ENCODE measurements around the gene CRHR1. TPM values are rescaled to one million over a fixed set of nuclear protein-coding genes. Genes with fewer than 3 reads are reported as not detected.

The CRHR1 gene
- total RNA-seq, 1 experiment from 2014 or later, result not detected

DNA sequence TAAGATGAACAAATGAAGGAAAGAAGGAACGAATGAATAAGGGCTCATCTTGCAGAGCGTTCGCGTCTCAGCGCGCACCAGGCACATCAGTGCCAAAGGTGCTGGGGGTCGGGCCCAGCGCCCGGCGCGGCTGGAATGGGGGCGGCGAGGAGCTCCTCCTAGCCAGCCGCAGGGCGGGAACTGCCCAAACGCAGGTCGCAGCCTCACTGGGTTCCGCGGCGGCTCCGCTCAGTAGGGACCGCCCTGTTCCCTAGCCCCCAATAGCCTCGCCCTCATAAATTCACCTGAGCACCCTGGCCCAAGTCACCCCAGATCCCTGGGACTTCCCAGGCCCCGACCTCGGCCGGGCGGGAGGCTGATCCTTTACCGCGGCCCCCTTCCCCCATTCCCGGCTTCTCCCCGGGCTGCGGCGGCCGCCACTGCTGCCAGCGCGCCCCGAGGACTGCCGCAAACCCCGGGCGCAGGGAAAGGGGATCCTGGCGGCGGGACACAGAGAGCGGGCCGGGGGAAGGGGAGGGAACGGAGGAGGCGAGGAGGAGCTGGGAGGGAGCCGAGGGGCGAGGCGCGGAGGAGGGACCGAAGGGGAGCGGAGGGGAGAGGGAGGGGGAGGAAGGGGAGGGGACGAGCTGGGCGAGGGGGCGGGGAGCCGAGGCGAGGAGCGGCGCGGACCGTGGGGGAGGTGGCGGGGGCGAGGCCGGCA is 377 bp upstream of the CRHR1 start:
- H3K36me3 ChIP-seq (ENCODE audit: low read depth), result no peaks in the 10 kb centered on the region
- H3K9me3 ChIP-seq (ENCODE audit: insufficient read depth, low read depth), result no peaks in the 10 kb centered on the region
- H3F3A ChIP-seq (ENCODE audit: insufficient read depth, low read depth), result no peaks in the 10 kb centered on the region
- no peaks in the 10 kb centered on the region for H3K79me2 ChIP-seq (ENCODE audit: low read depth)
- no peaks in the 10 kb centered on the region for H3K4me1 ChIP-seq (replicated peaks; ENCODE audit: insufficient read depth)
- BruUV-seq (replicated peaks), result no TSS peak
- no peak overlapping the region for H3K4me2 ChIP-seq
- H4K20me1 ChIP-seq (ENCODE audit: insufficient read depth), result no peaks in the 10 kb centered on the region
- DNase-seq, result no peak
- TF ChIP-seq, protein P1, sequence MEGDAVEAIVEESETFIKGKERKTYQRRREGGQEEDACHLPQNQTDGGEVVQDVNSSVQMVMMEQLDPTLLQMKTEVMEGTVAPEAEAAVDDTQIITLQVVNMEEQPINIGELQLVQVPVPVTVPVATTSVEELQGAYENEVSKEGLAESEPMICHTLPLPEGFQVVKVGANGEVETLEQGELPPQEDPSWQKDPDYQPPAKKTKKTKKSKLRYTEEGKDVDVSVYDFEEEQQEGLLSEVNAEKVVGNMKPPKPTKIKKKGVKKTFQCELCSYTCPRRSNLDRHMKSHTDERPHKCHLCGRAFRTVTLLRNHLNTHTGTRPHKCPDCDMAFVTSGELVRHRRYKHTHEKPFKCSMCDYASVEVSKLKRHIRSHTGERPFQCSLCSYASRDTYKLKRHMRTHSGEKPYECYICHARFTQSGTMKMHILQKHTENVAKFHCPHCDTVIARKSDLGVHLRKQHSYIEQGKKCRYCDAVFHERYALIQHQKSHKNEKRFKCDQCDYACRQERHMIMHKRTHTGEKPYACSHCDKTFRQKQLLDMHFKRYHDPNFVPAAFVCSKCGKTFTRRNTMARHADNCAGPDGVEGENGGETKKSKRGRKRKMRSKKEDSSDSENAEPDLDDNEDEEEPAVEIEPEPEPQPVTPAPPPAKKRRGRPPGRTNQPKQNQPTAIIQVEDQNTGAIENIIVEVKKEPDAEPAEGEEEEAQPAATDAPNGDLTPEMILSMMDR (conservative IDR thresholded peaks at IDR 0.05), result no peak
- no peak for TF ChIP-seq EZH2 (IDR thresholded peaks at IDR 0.05; ENCODE audit: low read depth)
- no peaks in the 10 kb centered on the region for H3K9me2 ChIP-seq (ENCODE audit: insufficient read depth)
- no peak overlapping the region for H2AFZ ChIP-seq
- CTCF ChIA-PET, result interaction anchor here (0.7 kb wide), 2 partner anchors 33 to 47 kb away, joined by 3 to 4 read pairs; no protein-coding TSS in a partner anchor
- no peak overlapping the region for H3K4me3 ChIP-seq
- intact Hi-C loops (cut with micrococcal nuclease; ENCODE audit: unreplicated experiment), result no loop called here
- POLR2A ChIA-PET (ENCODE audit: unreplicated experiment), result no interaction called here
- no peak overlapping the region for H3K27ac ChIP-seq
- H3K27me3 ChIP-seq (ENCODE audit: insufficient read depth, low read depth), result peaks cover 82% of the 10 kb centered on the region

GRCh38 chr17:45784741-45785479 is 790 bp downstream of the CRHR1 start:
- no peak overlapping the region for H2AFZ ChIP-seq
- H4K20me1 ChIP-seq (ENCODE audit: insufficient read depth), result no peaks in the 10 kb centered on the region
- no peak overlapping the region for H3K4me3 ChIP-seq
- H3F3A ChIP-seq (ENCODE audit: insufficient read depth, low read depth), result no peaks in the 10 kb centered on the region
- H3K4me1 ChIP-seq (replicated peaks; ENCODE audit: insufficient read depth), result no peaks in the 10 kb centered on the region
- no TSS peak for BruUV-seq (replicated peaks)
- intact Hi-C loops (cut with micrococcal nuclease; ENCODE audit: unreplicated experiment), result no loop called here
- ChIA-PET POLR2A (ENCODE audit: unreplicated experiment) (no interaction called here), CTCF (no interaction called here)
- no peaks in the 10 kb centered on the region for H3K9me3 ChIP-seq (ENCODE audit: insufficient read depth, low read depth)
- peaks cover 83% of the 10 kb centered on the region for H3K27me3 ChIP-seq (ENCODE audit: insufficient read depth, low read depth)
- H3K9me2 ChIP-seq (ENCODE audit: insufficient read depth), result no peaks in the 10 kb centered on the region
- TF ChIP-seq, protein P1 (conservative IDR thresholded peaks at IDR 0.05), result no peak
- no peak for TF ChIP-seq EZH2 (IDR thresholded peaks at IDR 0.05; ENCODE audit: low read depth)
- no peak overlapping the region for H3K27ac ChIP-seq
- no peak for DNase-seq
- H3K79me2 ChIP-seq (ENCODE audit: low read depth), result no peaks in the 10 kb centered on the region
- H3K4me2 ChIP-seq, result no peak overlapping the region
- no peaks in the 10 kb centered on the region for H3K36me3 ChIP-seq (ENCODE audit: low read depth)

DNA sequence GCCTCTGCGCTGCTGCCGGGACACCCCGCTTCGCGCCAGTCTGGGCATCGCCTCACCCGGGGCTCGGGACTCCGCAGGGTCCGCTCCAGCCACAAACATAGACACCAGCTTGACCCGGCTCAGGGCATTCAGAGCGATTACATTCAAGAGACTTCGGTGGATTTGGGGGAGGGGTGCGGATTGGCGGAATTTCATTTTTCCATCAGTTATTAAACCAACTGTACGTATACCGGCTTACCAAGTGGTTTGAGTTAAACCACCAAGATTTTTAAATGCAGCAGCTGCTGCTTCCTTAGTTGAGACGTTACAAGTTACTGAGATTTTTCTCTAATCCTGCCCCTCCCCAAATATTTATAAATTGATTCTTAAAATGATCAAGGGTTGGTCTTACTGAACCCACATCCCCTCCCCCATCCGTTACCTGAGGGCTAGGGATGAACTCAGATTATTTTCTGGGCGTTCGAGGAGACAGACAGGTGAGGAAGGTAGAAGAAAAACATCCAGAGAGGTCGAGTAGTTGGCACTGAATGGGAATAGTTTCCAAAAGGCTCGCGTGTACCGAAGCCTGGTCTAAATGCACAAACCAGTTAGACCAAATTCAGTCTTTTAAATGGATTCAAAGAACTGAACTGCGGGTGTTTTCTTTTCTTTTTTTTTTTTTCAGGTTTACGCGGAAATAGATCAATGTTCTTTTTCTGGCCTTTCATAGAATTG is 1.5 kb downstream of the CRHR1 start:
- Histone ChIP-seq H3K4me1 (replicated peaks; ENCODE audit: insufficient read depth) (no peaks in the 10 kb centered on the region), H3K36me3 (ENCODE audit: low read depth) (no peaks in the 10 kb centered on the region), H2AFZ (no peak overlapping the region), H3K9me2 (ENCODE audit: insufficient read depth) (no peaks in the 10 kb centered on the region), H3K4me2 (no peak overlapping the region), H3K9me3 (ENCODE audit: insufficient read depth, low read depth) (no peaks in the 10 kb centered on the region), H3F3A (ENCODE audit: insufficient read depth, low read depth) (no peaks in the 10 kb centered on the region), H3K27ac (no peak overlapping the region), H3K27me3 (ENCODE audit: insufficient read depth, low read depth) (peaks cover 83% of the 10 kb centered on the region), H4K20me1 (ENCODE audit: insufficient read depth) (no peaks in the 10 kb centered on the region), H3K79me2 (ENCODE audit: low read depth) (no peaks in the 10 kb centered on the region), H3K4me3 (no peak overlapping the region)
- no peak for DNase-seq
- BruUV-seq (replicated peaks), result no TSS peak
- ChIA-PET CTCF (no interaction called here), POLR2A (ENCODE audit: unreplicated experiment) (no interaction called here)
- intact Hi-C loops (cut with micrococcal nuclease; ENCODE audit: unreplicated experiment), result no loop called here
- no peak for TF ChIP-seq EZH2 (IDR thresholded peaks at IDR 0.05; ENCODE audit: low read depth)
- TF ChIP-seq, protein P1 (conservative IDR thresholded peaks at IDR 0.05), result no peak
